Activated naive CD8-positive, alpha-beta T cell (primary cell): ENCODE data around the gene PRAC1.
"Not testable (repeated sequence)": the region's sequence is repeated elsewhere in the genome, so short reads cannot be mapped to it uniquely, and the experiment has no call there.

Experiments used
- H3K27ac Mint-ChIP-seq: one replicate; pipeline ENCODE4 v1.8.0; 2021; ENCODE audit warnings: mixed read lengths
- H3K27me3 Mint-ChIP-seq: one replicate; pipeline ENCODE4 v1.8.0; 2021; ENCODE audit warnings: mixed read lengths
- H3K36me3 Mint-ChIP-seq: one replicate; pipeline ENCODE4 v1.8.0; 2021; ENCODE audit warnings: mixed read lengths
- H3K4me1 Mint-ChIP-seq: one replicate; pipeline ENCODE4 v1.8.0; 2021; ENCODE audit warnings: low read depth, mixed read lengths
- H3K4me3 Mint-ChIP-seq: one replicate; pipeline ENCODE4 v1.8.0; 2021; ENCODE audit warnings: mild to moderate bottlenecking, mixed read lengths
- H3K9me3 Mint-ChIP-seq: one replicate; pipeline ENCODE4 v1.8.0; 2021; ENCODE audit warnings: low read depth, mixed read lengths

Gene PRAC1

DNA sequence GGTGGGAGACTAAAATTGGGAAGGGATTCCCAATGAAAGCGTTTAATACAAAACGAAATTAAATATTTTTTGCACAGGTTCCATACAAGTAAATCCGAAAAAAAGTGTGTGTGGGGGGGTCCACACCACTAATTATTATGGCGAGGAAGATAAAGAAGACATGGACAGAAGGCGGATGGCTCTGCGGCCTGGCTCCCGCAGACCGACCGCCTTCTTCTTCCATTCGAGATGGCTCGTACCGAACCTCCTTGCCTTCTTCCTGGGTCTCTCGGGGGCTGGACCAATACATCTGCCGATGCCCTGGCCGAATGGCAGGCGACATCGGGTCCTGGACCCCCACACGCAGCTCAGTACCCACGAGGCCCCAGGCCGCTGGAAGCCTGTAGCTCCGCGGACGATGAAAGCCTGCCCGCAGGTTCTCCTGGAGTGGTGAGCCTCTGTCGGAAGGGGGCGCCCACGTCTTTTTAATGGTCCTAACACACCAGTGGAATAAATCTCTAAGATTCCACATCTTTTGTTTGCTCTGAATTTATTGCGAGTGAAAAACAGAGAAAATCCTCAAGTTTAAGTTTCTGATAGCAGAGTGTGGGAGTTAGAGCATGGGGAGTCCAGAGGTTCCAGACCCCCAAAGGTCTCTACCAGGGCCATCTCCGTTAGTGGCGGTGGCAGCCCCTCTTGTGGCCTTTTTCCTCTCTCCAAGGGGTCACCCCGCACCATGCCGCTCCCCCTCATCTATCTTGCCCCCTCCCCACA lies 2.1 kb upstream of the PRAC1 start:
- Mint-ChIP-seq H3K27me3 (peaks cover 51% of the 10 kb centered on the region), H3K4me3 (peak overlapping the region; percentile 79), H3K27ac (no peak overlapping the region), H3K9me3 (no peaks in the 10 kb centered on the region), H3K4me1 (peaks cover 47% of the 10 kb centered on the region), H3K36me3 (no peaks in the 10 kb centered on the region)

DNA sequence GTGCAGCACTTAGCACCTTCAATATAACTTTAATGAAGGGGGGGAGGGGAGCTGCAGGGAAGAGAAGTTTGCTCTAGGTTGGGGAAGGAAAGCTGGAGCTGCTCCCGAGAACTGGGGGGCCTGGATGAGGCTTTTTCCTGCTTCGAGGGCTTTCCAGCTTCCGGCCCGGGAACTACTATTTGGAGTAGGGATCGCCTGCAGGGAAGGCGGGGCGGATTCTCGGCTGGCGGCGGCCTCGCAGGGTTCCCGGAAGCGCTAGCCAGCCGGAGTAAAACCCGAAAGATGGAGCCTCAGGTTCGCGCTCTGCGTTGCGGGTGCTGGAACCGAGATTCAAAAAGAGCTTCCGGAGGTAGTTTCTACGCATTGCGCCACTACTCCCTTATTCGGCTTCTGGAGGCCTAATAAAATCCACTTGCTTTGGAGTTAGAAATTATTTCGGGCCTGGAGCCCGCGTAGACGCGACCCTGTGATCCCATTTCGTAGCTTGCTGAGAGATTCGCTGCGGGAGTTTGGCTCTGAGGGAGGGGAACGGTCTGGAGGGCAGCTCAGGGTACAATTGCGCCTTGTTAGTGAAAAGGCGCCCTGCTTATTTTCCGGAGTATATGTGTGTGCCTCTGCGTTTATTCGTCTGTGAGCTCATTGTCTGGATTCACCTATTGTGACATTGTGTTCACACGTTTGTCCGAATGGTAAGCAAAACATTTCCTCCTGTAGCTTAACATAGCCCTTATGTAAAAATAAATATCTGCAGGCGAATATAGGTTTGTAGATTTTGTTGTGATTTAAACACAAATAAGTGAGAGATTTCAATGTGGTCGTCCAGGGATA lies 1.3 kb upstream of the PRAC1 start:
- Mint-ChIP-seq H3K36me3 (no peaks in the 10 kb centered on the region), H3K4me1 (peaks cover 47% of the 10 kb centered on the region), H3K27ac (no peak overlapping the region), H3K9me3 (no peaks in the 10 kb centered on the region), H3K4me3 (peak overlapping the region; percentile 79), H3K27me3 (peaks cover 50% of the 10 kb centered on the region)

DNA sequence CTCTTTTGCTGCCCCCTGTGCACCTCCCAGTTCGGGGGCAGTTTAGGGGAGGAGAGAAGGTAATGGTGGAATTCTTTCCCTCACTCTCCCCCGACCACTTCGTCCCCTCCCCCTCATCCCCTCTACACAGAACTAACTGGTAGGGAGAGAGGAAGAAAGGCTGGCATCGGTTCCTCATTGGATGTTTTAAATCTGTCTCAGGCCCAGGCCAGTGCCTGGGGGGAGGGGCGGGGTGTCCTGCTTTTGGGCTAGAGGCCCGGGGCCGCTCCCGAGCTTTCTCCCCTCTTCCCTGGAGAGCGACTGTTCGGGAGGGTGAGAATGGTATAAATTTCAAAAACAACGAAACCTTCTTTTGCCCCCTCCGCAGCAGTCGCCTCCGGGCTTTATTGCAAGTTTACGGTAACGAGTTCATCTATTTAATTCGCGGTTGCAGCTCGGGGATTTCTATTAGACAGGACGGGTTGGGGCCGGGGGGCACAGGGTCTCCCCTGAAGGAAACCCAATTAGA lies 651 bp upstream of the PRAC1 start, which contains the start of gene PRAC2:
Gene PRAC2 (plus strand): TSS at position 271 of the 508 bp plus-strand sequence. CDS start 1,226 bp downstream, outside the sequence.
- Mint-ChIP-seq H3K27ac (no peak within 1 kb of the TSS), H3K9me3 (no peaks in the 10 kb centered on the region), H3K4me3 (peak within 1 kb of the TSS; percentile 79), H3K4me1 (peaks cover 50% of the 10 kb centered on the region), H3K27me3 (peaks cover 54% of the 10 kb centered on the region), H3K36me3 (no peaks in the 10 kb centered on the region)

DNA sequence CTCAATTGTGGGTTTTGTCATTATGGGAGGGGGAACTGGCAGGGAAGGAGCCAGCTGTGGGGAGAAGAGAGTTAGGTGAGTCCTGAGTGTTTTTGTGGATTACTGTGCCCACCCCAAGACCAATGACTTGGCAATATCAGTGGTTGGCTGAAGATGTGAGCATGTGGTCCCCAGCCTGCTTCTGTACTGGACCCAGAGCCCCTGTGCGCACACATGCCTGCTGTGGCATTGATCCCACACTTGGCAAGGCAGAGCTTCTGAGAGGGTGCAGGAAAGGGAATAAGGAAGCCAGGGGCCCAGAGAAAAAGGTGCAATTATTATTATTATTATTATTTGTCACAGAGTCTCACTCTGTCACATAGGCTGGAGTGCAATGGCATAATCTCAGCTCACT lies 1.3 kb downstream of the PRAC1 start:
- Mint-ChIP-seq H3K9me3 (no peaks in the 10 kb centered on the region), H3K4me3 (no peak overlapping the region), H3K36me3 (peaks cover 2% of the 10 kb centered on the region), H3K4me1 (peaks cover 42% of the 10 kb centered on the region), H3K27ac (no peak overlapping the region), H3K27me3 (peaks cover 50% of the 10 kb centered on the region)

DNA sequence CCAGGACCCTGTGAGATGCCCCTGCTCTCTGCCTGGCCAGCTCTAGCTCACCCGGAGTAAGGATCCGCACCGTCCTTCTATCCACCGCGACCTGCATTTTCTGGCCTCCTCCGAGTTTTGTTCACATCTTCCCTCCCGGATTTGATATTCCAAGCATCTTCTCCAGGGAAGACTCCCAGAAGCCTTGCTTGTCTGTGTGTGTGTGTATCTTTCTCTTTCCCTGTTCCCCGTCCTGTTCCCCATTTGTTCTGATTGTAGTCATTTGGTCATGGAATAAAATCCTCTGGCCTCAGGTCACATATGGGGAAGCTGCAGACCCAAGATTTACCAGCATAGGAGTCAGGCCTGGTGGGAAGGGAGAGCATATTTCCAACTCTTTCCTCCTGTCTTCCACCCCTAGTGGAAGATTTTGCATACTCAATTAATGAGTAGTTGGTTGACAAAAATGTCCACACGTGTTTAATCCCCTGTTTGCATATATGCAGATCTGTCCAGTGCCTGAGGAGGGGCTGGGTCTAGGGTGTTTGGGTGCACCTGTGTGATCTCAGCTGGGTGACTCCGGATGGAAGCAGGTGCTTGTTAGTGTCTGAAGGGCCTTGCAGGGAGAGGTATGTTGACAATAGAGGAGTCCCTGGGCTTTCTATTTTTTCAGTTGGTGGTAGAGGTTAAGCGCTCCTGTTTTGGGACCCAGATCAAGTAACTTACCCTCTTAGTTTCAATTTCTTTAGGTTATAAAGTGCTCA lies 1.9 kb downstream of the PRAC1 start:
- Mint-ChIP-seq H3K4me1 (peaks cover 38% of the 10 kb centered on the region), H3K27me3 (peaks cover 45% of the 10 kb centered on the region), H3K9me3 (no peaks in the 10 kb centered on the region), H3K36me3 (peaks cover 2% of the 10 kb centered on the region), H3K4me3 (peak overlapping the region; percentile 50), H3K27ac (no peak overlapping the region)

DNA sequence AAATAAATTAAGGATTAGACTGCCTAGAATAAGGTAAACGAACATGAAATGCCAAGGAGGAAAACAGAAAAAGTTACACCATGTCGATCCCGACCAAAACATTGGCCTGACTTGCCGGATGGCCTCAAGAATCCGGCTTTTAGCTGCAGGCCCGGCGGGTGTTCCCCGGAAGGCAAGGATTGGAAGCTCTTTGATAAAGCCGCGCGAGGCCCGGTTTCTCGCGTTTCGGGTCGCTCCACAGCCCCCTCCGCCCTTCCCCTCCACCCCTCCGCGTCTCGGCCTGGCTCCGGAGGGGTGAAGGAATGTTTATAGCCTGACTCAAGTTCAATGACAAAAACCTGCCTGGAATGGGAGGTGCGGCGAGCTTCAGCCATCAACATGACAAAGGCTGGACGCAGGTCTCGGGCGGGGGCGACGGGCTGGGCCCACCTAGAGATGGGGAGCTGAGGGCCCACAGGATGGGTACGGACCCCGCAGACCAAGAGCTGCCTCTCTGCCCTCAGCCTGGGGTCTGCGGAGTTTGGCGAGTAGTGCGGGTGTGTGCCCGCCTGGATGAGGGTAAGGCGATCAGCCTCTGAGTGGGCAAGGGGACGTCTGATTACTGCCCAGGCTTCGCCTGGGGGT lies 2.6 kb downstream of the PRAC1 start:
- peaks cover 2% of the 10 kb centered on the region for H3K36me3 Mint-ChIP-seq
- H3K27ac Mint-ChIP-seq, result no peak overlapping the region
- H3K27me3 Mint-ChIP-seq, result peaks cover 41% of the 10 kb centered on the region
- H3K4me1 Mint-ChIP-seq, result peaks cover 33% of the 10 kb centered on the region
- peak overlapping the region; percentile 58 for H3K4me3 Mint-ChIP-seq
- H3K9me3 Mint-ChIP-seq, result no peaks in the 10 kb centered on the region

DNA sequence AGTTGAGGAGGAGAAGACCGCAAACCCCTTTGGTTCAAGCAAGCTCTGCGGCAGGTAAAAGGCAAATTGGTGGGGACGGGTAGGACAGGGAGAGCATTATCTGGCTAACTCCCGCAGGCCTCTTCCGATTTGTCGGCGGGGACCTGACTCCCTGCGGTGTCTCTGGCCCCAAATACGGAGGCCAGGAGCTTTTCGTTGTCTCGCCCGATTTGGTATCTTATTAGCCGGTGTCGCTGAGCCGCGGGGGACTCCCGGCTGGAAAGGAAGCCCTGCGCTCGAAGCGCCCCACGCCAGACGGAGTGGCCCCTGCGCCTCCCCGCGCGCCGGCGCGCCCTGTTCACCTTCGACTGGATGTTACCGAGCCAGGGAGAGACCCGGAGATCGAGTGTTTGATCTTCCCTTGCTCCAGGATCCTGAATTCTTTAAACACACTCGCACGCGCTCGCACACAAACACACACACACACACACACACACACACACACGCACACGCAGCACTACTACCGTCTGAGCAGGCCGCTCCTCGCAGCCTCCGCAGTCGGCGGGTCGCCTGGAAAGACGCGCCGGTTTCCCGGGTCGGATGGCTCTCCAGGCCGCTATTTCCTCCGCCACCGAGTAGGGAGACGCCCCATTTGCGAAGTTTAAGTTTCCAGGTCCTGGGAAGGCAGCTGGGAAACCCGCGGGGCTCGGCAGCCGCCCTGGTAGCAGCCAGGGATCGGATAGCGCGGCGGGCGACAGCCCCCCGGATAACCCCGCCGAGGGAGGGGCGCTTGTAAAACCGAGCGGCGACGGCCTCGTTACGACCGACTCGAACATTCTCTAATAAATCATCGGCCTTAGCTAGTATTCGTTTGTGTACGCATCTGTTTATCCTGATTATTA lies 3.3 kb downstream of the PRAC1 start:
- Mint-ChIP-seq H3K27ac (no peak overlapping the region), H3K36me3 (peaks cover 2% of the 10 kb centered on the region), H3K9me3 (no peaks in the 10 kb centered on the region), H3K27me3 (peaks cover 39% of the 10 kb centered on the region), H3K4me1 (peaks cover 26% of the 10 kb centered on the region), H3K4me3 (peak overlapping the region; percentile 58)

DNA sequence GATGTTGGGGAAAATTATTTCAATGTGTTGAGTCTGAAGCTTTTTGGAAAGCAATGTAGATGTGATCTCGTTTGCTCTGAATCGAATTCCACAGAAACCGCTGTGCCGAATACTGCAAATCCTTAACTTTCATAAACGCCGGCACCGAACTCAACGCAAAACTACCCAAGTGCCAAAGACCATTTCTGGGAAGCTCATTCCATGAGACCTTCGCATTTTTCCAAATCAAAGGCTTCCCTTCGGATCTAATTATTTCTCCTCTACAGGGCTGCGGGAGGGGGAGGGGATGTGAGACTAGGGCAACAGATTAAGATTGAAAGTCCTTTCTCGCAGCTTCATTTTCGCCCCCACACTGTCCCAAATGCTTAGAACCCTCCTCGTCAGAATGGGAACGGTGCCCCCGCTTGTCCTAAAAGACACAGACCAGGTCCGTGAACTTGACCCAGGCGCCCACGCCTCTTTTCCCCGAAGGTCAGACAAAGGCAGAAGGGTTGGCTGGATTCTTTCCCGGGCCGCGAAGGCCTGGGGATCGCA lies 4.0 kb downstream of the PRAC1 start:
- H3K27me3 Mint-ChIP-seq, result peaks cover 35% of the 10 kb centered on the region
- H3K36me3 Mint-ChIP-seq, result peaks cover 2% of the 10 kb centered on the region
- no peaks in the 10 kb centered on the region for H3K9me3 Mint-ChIP-seq
- H3K27ac Mint-ChIP-seq, result no peak overlapping the region
- H3K4me1 Mint-ChIP-seq, result peaks cover 20% of the 10 kb centered on the region
- H3K4me3 Mint-ChIP-seq, result peak overlapping the region; percentile 35

DNA sequence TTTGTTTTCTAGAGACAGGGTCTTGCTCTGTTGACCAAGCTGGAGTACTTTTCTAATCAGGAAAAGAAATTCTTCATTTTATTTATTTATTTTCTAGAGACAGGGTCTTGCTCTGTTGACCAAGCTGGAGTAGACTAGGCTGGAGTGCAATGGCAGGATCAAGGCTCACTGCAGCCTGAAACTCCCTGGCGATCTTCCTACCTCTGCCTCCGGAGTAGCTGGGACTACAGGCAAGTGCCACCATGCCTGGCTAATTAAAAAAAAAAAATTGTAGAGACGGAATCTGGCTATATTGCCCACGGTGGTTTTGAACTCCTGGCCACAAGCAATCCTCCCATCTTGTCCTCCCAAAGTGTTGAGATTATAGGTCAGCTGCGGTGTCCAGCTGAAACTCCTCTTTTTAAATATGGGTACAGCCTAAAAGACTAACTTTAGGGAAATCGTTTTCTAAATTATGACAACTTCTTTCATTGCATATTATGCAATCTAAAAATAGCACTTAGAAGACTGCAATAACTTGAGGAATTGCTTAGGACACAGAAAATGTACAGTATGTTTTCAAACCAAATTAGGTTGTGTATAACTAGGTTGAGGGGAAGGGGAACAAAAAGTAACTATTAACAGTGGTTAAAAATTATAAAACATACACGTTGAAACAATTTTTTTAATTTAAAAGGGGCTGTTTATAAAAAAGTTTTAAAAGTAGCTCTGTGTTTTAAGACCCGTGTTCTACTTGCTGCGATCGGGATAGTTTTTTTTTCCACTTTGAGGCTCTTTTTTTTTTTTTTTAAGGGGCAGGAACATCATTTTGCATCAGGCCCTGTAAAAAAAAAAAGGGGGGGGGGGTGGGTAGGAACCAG lies 4.7 kb downstream of the PRAC1 start:
- H3K36me3 Mint-ChIP-seq, result peaks cover 2% of the 10 kb centered on the region
- no peaks in the 10 kb centered on the region for H3K9me3 Mint-ChIP-seq
- H3K27me3 Mint-ChIP-seq, result peaks cover 33% of the 10 kb centered on the region
- H3K4me3 Mint-ChIP-seq, result peak overlapping the region; percentile 18
- peaks cover 17% of the 10 kb centered on the region for H3K4me1 Mint-ChIP-seq
- H3K27ac Mint-ChIP-seq, result no peak overlapping the region

DNA sequence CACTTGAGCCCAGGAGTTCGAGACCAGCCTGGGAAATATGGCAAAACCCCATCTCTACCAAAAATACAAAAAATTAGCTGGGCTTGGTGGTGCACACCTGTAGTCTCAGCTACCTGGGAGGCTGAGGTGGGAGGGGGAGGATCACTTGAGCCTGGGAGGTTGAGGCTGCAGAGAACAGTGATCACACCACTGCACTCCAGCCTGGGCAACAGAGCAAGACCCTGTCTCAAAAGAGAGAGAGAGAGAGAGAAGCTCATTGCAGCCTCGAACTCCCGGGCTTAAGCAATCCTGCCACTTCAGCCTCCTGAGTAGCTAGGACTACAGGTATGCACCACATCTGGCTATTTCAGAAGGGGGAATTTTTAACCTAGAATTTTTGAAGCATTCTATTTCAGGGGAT lies 5.8 kb downstream of the PRAC1 start:
- not testable (repeated sequence) for H3K36me3 Mint-ChIP-seq, H3K4me3 Mint-ChIP-seq, H3K9me3 Mint-ChIP-seq, H3K27ac Mint-ChIP-seq
- H3K4me1 Mint-ChIP-seq, result peaks cover 17% of the 10 kb centered on the region
- peaks cover 35% of the 10 kb centered on the region for H3K27me3 Mint-ChIP-seq

DNA sequence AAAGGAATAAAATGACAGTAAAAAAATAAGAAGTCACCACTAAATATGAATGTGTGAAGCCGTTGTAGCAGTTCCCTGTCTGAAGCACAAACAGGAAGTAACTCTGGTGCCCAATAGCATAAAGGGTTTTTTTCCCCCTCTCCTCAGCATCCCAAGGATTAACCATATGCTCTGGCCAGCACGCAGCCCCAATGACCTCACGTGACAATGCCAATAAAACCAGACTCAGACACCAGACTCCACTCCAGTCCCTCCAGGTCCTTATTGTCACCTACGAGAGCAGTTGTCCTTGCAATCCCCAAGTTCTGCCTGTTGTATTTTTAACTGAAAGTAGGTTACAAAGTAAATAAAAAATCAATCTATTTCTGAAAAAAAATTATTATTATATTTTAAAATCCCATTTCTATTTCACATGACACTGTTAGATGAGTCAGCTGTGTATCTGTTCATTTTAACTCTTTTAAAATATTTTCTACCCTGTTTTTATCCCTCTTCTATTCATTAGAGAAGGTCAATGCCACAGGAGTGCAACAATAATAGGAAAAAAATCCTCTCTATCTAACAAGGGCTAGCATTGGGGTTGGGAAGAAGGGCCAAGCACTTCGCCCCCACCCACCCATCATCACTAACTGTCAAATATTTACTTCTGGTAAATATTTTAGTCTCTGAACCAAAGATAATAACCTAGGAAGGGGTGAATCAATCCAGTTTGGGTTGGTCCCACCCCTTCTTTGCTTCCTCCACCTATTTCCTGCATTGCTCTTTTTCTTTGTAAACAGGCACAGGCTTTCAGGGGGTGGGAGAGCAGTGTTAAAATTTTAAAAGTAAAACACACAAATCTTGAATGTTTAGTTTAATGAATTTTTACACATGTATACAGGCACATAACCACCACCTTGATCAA lies 6.6 kb downstream of the PRAC1 start:
- H3K27ac Mint-ChIP-seq, result no peak overlapping the region
- H3K4me3 Mint-ChIP-seq, result no peak overlapping the region
- H3K27me3 Mint-ChIP-seq, result peaks cover 34% of the 10 kb centered on the region
- peaks cover 17% of the 10 kb centered on the region for H3K4me1 Mint-ChIP-seq
- H3K36me3 Mint-ChIP-seq, result peaks cover 2% of the 10 kb centered on the region
- no peaks in the 10 kb centered on the region for H3K9me3 Mint-ChIP-seq

DNA sequence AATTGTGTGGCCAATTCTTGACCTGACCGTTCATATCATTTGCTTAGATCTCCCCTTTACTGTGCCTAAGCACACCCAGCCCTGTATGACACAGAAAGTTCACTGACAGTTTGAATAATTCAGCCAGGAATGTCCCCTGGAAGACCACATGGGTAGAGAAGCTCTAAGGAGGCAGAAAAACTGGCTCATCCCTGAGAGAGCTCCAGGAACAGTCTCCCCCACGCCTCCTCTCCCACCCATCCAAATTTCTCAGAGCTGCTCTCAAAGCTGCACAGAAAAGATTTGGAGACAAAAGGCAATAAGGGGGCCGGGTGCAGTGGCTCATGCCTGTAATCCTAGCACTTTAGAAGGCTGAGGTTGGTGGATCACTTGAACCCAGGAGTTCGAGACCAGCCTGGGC lies 11.2 kb downstream of the PRAC1 start:
- no peak overlapping the region for H3K27ac Mint-ChIP-seq
- H3K36me3 Mint-ChIP-seq, result no peaks in the 10 kb centered on the region
- no peaks in the 10 kb centered on the region for H3K4me1 Mint-ChIP-seq
- no peak overlapping the region for H3K4me3 Mint-ChIP-seq
- H3K9me3 Mint-ChIP-seq, result no peaks in the 10 kb centered on the region
- H3K27me3 Mint-ChIP-seq, result peaks cover 33% of the 10 kb centered on the region
